Effector memory CD8-positive, alpha-beta T cell (primary cell): ENCODE results near the gene STARD13.

Experiments used
- ATAC-seq: fragments of 150-1000 bp; cut with Tn5 transposase; replicated peaks from 2 replicates; pipeline ENCODE4 v1.10.0; 2021; ENCODE audit warnings: mild to moderate bottlenecking, moderate library complexity
- DNase-seq, 3 experiments: peaks; one replicate each; pipeline ENCODE4 v3.0.0; 2021
- H3K27ac Mint-ChIP-seq, 2 donors: one replicate each; pipeline ENCODE4 v1.8.0; 2022; ENCODE audit warnings: mild to moderate bottlenecking in 2 of 2, mixed read lengths in 2 of 2, moderate library complexity in 2 of 2
- H3K27me3 Mint-ChIP-seq, 2 donors: one replicate each; pipeline ENCODE4 v1.8.0; 2022; ENCODE audit warnings: mixed read lengths in 2 of 2
- H3K36me3 Mint-ChIP-seq: one replicate; pipeline ENCODE4 v1.8.0; 2022; ENCODE audit warnings: mild to moderate bottlenecking, moderate library complexity, mixed read lengths; ENCODE audit not compliant: insufficient read depth
- H3K4me1 Mint-ChIP-seq, 2 donors: one replicate each; pipeline ENCODE4 v1.8.0; 2022; ENCODE audit warnings: low read depth in 2 of 2, mixed read lengths in 2 of 2
- H3K4me3 Mint-ChIP-seq, 2 donors: one replicate each; pipeline ENCODE4 v1.8.0; 2022; ENCODE audit warnings: mild to moderate bottlenecking in 2 of 2, mixed read lengths in 2 of 2, moderate library complexity in 2 of 2
- H3K9me3 Mint-ChIP-seq, 2 donors: one replicate each; pipeline ENCODE4 v1.8.0; 2022; ENCODE audit warnings: mixed read lengths in 2 of 2

STARD13 gene

DNA sequence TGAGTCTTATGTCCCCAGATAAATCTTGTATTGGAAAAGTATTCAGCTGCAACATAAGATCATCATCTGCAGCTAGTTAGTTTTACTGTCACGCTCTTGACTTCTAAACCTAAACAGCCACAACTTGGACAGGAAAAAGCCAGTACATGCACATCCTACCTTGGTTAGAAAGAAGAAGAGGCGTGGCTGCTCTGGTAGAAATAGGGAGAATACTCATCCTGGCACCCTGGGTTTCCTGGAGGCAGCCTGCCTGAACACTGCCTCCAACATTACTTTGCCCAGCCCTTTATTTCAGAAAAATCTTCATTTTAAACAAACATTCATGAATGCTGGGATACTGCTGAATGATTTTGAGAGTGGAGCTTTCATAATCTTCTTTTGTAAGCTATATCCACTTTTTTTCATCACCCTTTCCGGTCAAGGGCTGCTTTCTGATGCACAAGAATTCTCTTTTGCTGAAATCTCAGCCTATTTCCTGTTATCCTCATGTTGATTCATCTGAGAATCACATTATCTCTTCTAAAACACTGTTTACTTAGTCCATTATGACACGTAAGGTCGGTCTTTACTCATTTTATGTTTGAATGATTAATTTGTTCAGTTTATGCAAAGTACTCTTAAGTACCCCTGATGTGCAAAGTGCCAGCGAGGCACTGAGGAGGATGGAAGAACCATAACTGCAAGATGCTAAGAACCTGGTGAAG lies 55.2 kb downstream of the STARD13 start:
- Mint-ChIP-seq H3K36me3 (no peaks in the 10 kb centered on the region), H3K4me3 (no peak overlapping the region), H3K27ac (no peak overlapping the region), H3K9me3 (no peaks in the 10 kb centered on the region), H3K4me1 (peaks cover 0 to 1% of the 10 kb centered on the region in 2 donors), H3K27me3 (peaks cover 4 to 6% of the 10 kb centered on the region in 2 donors)
- no peak for ATAC-seq
- no peak for DNase-seq

GRCh38 chr13:33229446-33230177 lies 55.9 kb downstream of the STARD13 start:
- Mint-ChIP-seq H3K27ac (no peak overlapping the region), H3K9me3 (no peaks in the 10 kb centered on the region), H3K27me3 (peaks cover 4 to 6% of the 10 kb centered on the region in 2 donors), H3K4me3 (no peak overlapping the region), H3K36me3 (no peaks in the 10 kb centered on the region), H3K4me1 (peaks cover 0 to 1% of the 10 kb centered on the region in 2 donors)
- DNase-seq, result no peak
- no peak for ATAC-seq

DNA sequence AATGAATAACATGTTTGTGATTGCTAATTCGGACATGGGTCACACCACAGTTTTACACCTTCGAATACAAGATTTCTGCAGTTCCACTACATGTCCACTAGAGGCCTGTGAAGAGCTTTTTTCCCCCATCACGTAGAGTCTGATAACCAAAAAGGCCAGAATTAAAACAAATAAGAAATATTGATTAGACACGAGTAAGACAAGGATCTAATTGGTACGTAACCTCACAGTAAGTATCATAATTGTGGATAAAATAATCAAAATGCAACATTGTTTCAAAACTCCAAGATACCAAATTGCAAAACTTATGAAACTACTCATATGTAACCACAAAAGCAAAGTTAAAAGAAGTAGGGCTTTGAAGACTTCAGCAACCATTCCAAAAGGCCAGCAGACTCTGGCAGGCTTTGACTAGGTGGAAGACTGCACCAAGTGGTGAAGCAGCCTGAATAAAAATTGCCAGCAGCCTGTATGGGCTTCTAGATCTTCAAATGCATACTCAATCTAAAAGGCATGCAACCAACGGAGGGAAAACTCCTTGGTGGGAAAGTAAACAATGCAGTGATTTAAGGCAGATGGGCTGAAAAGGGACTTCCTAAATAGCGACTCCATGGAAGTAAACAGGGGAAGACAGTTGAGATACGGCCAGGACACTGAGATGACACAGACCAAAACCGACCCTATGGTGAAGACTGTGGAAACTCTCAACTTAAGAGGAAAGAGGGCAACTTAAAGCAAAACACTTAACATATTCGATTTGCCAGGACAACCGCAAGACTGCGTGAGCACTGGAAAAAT lies 56.7 kb downstream of the STARD13 start:
- Mint-ChIP-seq H3K9me3 (no peaks in the 10 kb centered on the region), H3K36me3 (no peaks in the 10 kb centered on the region), H3K4me3 (no peak overlapping the region), H3K4me1 (peaks cover 0 to 1% of the 10 kb centered on the region in 2 donors), H3K27ac (no peak overlapping the region), H3K27me3 (peaks cover 4 to 6% of the 10 kb centered on the region in 2 donors)
- peak in 1 of 3 experiments; percentile 2 for DNase-seq
- peak; percentile 54 for ATAC-seq

DNA sequence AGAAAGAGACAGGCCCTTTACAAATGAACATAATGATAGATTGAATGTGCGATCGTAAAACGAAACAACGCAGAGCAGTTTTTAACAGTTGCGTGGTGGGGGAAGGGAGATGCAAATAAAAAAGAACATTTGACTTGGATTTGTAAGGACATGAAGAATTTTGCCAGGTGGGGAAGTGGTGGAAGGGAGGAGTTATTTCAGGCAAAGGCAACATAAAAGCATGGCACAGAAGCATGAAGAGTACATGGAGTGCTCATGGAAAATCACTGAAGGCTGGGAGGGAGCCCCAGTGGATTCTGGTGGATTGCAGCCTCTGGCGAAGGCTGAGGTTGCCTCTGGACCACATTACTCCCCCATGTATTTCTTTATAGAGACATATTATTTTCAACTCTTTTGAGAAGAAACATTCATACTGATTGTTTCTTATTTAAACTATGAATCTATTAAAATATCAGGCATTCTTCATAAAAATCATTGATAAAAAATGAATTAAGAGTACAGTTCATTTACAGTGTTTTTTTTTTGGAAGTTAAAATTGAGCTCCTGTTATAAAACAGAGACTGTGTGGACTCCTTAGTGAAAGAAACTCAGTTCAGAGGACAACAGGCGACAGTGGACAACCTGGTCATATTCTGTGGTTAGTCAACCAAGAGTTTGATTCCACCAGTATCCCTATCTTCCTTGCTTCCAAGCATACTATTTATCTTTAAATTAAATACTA lies 57.5 kb downstream of the STARD13 start:
- Mint-ChIP-seq H3K9me3 (no peaks in the 10 kb centered on the region), H3K27ac (no peak overlapping the region), H3K4me3 (no peak overlapping the region), H3K36me3 (no peaks in the 10 kb centered on the region), H3K4me1 (peaks cover 0 to 1% of the 10 kb centered on the region in 2 donors), H3K27me3 (peaks cover under 1 to 4% of the 10 kb centered on the region in 2 donors)
- DNase-seq (no peak), ATAC-seq (no peak)

- no peak overlapping the region for H3K27ac Mint-ChIP-seq
- DNase-seq (no peak), ATAC-seq (no peak)
- no peaks in the 10 kb centered on the region for H3K36me3 Mint-ChIP-seq
- H3K9me3 Mint-ChIP-seq, result no peaks in the 10 kb centered on the region
- no peak overlapping the region for H3K4me3 Mint-ChIP-seq
- H3K4me1 Mint-ChIP-seq, result peaks cover 0 to 1% of the 10 kb centered on the region in 2 donors
- no peaks in the 10 kb centered on the region for H3K27me3 Mint-ChIP-seq
Observed at GRCh38 chr13:33224686-33225085, 60.9 kb downstream of the STARD13 start.

- ATAC-seq (no peak), DNase-seq (no peak)
- H3K27ac Mint-ChIP-seq, result no peak overlapping the region
- H3K36me3 Mint-ChIP-seq, result no peaks in the 10 kb centered on the region
- no peaks in the 10 kb centered on the region for H3K9me3 Mint-ChIP-seq
- no peak overlapping the region for H3K4me3 Mint-ChIP-seq
- H3K27me3 Mint-ChIP-seq, result no peaks in the 10 kb centered on the region
- H3K4me1 Mint-ChIP-seq, result peaks cover 0 to 1% of the 10 kb centered on the region in 2 donors
Observed at GRCh38 chr13:33224191-33224590, 61.4 kb downstream of the STARD13 start.

DNA sequence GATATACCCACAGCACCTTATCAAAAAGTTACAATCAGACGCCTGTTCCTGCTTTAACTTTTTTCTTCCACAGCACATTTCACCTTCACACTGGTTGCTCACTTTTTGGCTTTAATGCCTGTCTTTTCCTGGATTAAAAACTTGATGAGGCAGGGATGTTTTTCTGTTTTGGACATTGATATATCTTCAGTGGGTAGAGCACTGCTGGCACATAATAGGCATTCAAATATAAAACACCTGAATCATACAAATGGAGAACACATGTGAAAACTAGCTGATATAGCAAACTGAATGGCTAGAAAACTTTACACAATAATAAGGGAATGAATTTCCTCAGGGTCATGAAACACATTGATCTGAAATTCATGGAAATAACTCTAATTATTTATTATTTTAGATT lies 65.6 kb downstream of the STARD13 start:
- no peak for DNase-seq
- Mint-ChIP-seq H3K27ac (no peak overlapping the region), H3K27me3 (peaks cover 0 to 12% of the 10 kb centered on the region in 2 donors), H3K4me3 (no peak overlapping the region), H3K4me1 (no peaks in the 10 kb centered on the region), H3K9me3 (no peaks in the 10 kb centered on the region), H3K36me3 (no peaks in the 10 kb centered on the region)
- ATAC-seq, result no peak

- Mint-ChIP-seq H3K9me3 (no peaks in the 10 kb centered on the region), H3K27ac (no peak overlapping the region), H3K27me3 (peaks cover 5 to 12% of the 10 kb centered on the region in 2 donors), H3K36me3 (no peaks in the 10 kb centered on the region), H3K4me1 (no peaks in the 10 kb centered on the region), H3K4me3 (no peak overlapping the region)
- DNase-seq (no peak), ATAC-seq (no peak)
Observed at GRCh38 chr13:33218426-33218825, 67.1 kb downstream of the STARD13 start.

DNA sequence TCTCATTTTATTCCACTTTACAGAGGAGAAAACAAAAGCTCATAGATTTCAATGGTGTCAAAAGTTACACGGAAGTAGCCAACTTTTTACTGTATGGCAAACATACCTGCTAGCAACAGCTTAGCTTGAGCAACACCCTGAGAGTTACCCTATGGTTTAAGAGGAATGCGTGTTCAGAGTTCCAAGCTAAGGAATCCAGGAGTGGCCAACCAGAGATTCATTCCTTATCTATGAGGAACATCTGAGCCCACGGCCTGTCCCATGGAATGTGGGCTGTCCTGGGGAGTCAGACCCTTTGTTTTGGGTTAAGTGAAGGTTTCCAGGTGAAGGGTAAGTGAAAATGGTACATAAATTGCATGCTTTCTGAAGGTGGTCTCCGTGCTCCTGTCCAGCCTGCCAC lies 67.5 kb downstream of the STARD13 start:
- H3K9me3 Mint-ChIP-seq, result no peaks in the 10 kb centered on the region
- peaks cover 5 to 12% of the 10 kb centered on the region in 2 donors for H3K27me3 Mint-ChIP-seq
- DNase-seq (no peak), ATAC-seq (no peak)
- no peak overlapping the region for H3K27ac Mint-ChIP-seq
- H3K4me3 Mint-ChIP-seq, result no peak overlapping the region
- no peaks in the 10 kb centered on the region for H3K4me1 Mint-ChIP-seq
- H3K36me3 Mint-ChIP-seq, result no peaks in the 10 kb centered on the region

GRCh38 chr13:33217256-33217655 lies 68.3 kb downstream of the STARD13 start:
- no peak overlapping the region for H3K27ac Mint-ChIP-seq
- H3K36me3 Mint-ChIP-seq, result no peaks in the 10 kb centered on the region
- peaks cover 5 to 12% of the 10 kb centered on the region in 2 donors for H3K27me3 Mint-ChIP-seq

GRCh38 chr13:33213797-33214196 lies 71.8 kb downstream of the STARD13 start:
- Mint-ChIP-seq H3K4me1 (no peaks in the 10 kb centered on the region), H3K4me3 (no peak overlapping the region), H3K36me3 (no peaks in the 10 kb centered on the region), H3K27me3 (peaks cover 19 to 28% of the 10 kb centered on the region in 2 donors), H3K9me3 (no peaks in the 10 kb centered on the region), H3K27ac (no peak overlapping the region)
- no peak for DNase-seq
- no peak for ATAC-seq

More at GRCh38 chr13:33217256-33217655, 68.3 kb downstream of the STARD13 start:
- DNase-seq, result no peak
- Mint-ChIP-seq H3K4me1 (no peaks in the 10 kb centered on the region), H3K9me3 (no peaks in the 10 kb centered on the region), H3K4me3 (no peak overlapping the region)
- ATAC-seq, result no peak

DNA sequence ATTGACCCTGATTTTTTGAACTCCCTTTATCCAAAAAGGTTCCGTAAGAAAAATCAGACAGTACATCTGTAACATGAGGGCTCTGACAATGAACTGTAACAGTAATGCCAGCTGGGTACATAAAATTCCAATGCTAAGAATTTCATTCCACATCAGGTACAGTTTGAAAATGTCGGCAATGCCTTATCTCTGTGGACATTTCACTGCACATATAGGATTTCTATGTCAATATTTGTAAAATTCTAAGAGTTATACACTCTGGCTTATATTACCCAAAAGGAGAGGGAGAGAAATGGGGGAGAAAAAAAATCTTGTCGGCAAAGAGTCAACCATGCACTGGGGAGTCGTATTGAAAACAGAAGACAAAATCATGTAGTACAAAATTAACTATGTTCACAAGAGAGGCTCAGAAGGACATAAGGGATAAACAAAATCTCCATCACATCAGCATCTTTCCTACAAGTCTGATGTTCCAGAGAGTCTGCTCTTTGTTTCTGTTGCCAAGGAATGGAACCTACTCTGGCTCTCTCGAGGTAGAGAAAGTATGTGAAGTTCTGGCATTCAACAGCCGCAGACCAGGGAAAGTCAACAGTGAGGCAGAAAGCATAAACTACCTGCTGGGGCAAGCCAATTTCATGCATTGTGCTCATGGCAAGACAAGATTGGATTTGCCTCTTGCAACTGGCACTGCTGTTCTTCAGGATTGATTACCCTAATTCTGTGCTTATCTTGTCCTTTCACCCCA lies 72.4 kb downstream of the STARD13 start:
- no peak overlapping the region for H3K27ac Mint-ChIP-seq
- no peaks in the 10 kb centered on the region for H3K36me3 Mint-ChIP-seq
- H3K4me1 Mint-ChIP-seq, result no peaks in the 10 kb centered on the region
- ATAC-seq (no peak), DNase-seq (no peak)
- peaks cover 23 to 34% of the 10 kb centered on the region in 2 donors for H3K27me3 Mint-ChIP-seq
- H3K4me3 Mint-ChIP-seq, result no peak overlapping the region
- H3K9me3 Mint-ChIP-seq, result no peaks in the 10 kb centered on the region
